RWPE2 (cell line): Measurements from ENCODE around the gene ZFP91.

Experiments
- ATAC-seq: fragments of 200-7000 bp; cut with Tn5 transposase; 3 replicates; pipeline ENCODE4 v1.9.1; 2021; ENCODE audit warnings: low read depth
- DNase-seq: peaks from one replicate; pipeline ENCODE4 v3.0.0-alpha.2; 2020; ENCODE audit warnings: low spot score
- H3K27ac ChIP-seq: fragments of 450-650 bp; 2 replicates; pipeline ENCODE4 v1.5.1; 2017; ENCODE audit warnings: mild to moderate bottlenecking; ENCODE audit not compliant: poor library complexity, severe bottlenecking
- H3K27me3 ChIP-seq: fragments of 250-450 bp; sonication (Bioruptor Pico); 2 replicates; pipeline ENCODE4 v1.5.1; 2021; ENCODE audit warnings: mild to moderate bottlenecking, moderate library complexity; ENCODE audit not compliant: insufficient read depth, poor library complexity, severe bottlenecking
- H3K36me3 ChIP-seq: fragments of 250-450 bp; sonication (Bioruptor Pico); 2 replicates; pipeline ENCODE4 v1.5.1; 2020; ENCODE audit warnings: low read depth, mild to moderate bottlenecking, moderate library complexity
- H3K4me1 ChIP-seq: fragments of 250-450 bp; sonication (Bioruptor Pico); 2 replicates; pipeline ENCODE4 v1.5.1; 2021; ENCODE audit warnings: mild to moderate bottlenecking, moderate library complexity; ENCODE audit not compliant: insufficient read depth, poor library complexity, severe bottlenecking
- H3K4me3 ChIP-seq: fragments of 250-450 bp; sonication (Bioruptor Pico); 2 replicates; pipeline ENCODE4 v1.5.1; 2021; ENCODE audit warnings: mild to moderate bottlenecking, moderate library complexity; ENCODE audit not compliant: severe bottlenecking
- H3K9me3 ChIP-seq: fragments of 250-450 bp; sonication (Bioruptor Pico); 2 replicates; pipeline ENCODE4 v1.5.1; 2021; ENCODE audit warnings: mild to moderate bottlenecking, moderate library complexity; ENCODE audit not compliant: severe bottlenecking
- TF ChIP-seq, protein P1 (sequence below): fragments of 450-650 bp; IDR thresholded peaks from one replicate; pipeline ENCODE4 v1.5.1; 2017; ENCODE audit warnings: mild to moderate bottlenecking, moderate library complexity; ENCODE audit not compliant: poor library complexity, severe bottlenecking

Gene ZFP91

DNA sequence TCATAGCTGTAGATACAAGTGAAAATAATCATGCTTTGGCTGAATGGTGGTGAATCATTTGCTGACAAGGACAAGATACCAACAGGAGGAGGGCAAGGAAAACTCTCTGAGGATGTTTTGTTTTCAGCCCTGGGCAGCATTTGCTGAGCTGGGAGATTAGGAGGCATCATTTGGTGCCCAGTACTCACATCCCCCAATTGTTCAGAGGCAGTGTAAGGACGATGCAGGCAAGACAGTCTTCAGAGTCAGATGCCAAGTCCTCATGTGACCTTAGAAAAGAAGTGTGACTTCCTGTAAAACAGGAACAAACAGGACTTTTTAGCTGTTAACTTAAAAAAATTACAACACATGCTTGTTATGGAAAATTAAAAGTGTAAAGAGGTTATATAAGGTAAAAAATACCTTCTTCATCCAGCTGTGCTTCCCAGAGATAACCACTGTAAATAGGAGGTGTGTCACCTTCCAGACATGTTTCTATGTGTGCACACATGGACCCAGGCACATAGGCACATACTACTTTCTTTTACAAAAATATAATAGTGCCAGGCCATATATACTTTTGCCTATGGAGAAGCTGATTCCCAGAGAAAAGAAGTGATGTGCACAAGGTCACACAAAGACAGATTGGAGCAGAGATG is 61.6 kb downstream of the ZFP91 start:
- Histone ChIP-seq H3K4me3 (no peak overlapping the region), H3K36me3 (no peaks in the 10 kb centered on the region), H3K9me3 (no peaks in the 10 kb centered on the region), H3K4me1 (no peaks in the 10 kb centered on the region), H3K27me3 (no peaks in the 10 kb centered on the region), H3K27ac (no peak overlapping the region)
- DNase-seq (no peak), ATAC-seq (no peak)
- TF ChIP-seq, protein P1, sequence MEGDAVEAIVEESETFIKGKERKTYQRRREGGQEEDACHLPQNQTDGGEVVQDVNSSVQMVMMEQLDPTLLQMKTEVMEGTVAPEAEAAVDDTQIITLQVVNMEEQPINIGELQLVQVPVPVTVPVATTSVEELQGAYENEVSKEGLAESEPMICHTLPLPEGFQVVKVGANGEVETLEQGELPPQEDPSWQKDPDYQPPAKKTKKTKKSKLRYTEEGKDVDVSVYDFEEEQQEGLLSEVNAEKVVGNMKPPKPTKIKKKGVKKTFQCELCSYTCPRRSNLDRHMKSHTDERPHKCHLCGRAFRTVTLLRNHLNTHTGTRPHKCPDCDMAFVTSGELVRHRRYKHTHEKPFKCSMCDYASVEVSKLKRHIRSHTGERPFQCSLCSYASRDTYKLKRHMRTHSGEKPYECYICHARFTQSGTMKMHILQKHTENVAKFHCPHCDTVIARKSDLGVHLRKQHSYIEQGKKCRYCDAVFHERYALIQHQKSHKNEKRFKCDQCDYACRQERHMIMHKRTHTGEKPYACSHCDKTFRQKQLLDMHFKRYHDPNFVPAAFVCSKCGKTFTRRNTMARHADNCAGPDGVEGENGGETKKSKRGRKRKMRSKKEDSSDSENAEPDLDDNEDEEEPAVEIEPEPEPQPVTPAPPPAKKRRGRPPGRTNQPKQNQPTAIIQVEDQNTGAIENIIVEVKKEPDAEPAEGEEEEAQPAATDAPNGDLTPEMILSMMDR: no peak

DNA sequence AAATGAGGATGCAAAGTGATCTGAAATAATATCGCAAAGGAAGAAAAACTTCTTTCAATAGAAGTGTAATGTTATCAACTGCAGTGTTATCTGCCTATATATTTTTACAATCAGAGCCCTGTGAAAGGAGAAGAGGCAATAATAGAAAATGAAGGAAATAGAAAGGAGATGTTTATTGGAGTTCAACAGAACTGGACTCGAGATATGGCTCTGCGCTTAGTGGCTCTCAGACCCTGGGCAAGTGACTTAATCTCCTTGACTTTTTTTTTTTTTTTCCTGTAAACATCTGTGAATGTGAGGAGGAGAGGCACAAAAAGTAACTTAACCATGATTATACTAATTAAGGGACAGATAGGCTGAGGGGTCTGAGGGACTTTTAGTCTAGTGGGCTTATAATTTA is 62.5 kb downstream of the ZFP91 start:
- no peak overlapping the region for H3K4me3 ChIP-seq
- H3K27me3 ChIP-seq: no peaks in the 10 kb centered on the region
- TF ChIP-seq, protein P1: no peak
- no peak for ATAC-seq
- no peaks in the 10 kb centered on the region for H3K4me1 ChIP-seq
- DNase-seq: no peak
- no peaks in the 10 kb centered on the region for H3K9me3 ChIP-seq
- no peak overlapping the region for H3K27ac ChIP-seq
- H3K36me3 ChIP-seq: no peaks in the 10 kb centered on the region

DNA sequence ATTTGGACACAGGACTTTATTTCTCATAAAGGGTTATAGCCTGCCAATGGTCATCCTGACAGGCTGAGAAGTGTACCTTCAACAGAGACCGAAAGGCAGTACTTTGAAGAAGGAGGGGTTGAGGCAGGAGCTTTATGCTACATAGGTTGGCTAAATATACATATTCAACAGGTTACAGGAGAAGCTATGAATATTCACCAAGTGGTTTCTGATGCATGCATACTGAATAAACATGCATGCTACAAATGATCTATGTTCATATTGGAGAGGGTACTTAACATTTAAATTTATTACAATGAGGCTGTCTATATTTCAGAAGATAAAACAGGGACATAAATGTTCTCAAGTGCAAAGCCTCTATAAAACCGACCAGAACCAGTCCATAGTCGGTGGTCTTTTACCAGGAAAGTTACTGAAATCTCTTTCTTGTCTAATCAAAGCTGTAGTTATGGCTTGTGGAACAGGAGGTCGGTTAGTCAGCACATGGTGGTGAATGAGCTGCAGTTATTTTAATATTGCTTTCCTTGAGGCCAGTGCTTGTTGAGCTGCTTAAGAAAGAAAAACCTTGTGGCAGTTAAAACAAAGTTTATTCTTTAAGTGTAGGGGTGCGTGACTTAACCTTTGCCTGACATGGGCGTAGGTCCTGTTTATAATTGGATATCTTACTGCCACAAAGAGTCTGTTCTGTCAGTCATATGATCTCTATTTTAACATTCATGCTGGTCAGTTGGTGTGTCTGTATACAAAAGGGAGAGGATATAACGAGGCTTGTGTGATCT is 63.1 kb downstream of the ZFP91 start:
- Histone ChIP-seq H3K9me3 (no peaks in the 10 kb centered on the region), H3K27ac (no peak overlapping the region), H3K27me3 (no peaks in the 10 kb centered on the region), H3K36me3 (no peaks in the 10 kb centered on the region), H3K4me3 (no peak overlapping the region), H3K4me1 (no peaks in the 10 kb centered on the region)
- TF ChIP-seq, protein P1: no peak
- DNase-seq (no peak), ATAC-seq (no peak)

DNA sequence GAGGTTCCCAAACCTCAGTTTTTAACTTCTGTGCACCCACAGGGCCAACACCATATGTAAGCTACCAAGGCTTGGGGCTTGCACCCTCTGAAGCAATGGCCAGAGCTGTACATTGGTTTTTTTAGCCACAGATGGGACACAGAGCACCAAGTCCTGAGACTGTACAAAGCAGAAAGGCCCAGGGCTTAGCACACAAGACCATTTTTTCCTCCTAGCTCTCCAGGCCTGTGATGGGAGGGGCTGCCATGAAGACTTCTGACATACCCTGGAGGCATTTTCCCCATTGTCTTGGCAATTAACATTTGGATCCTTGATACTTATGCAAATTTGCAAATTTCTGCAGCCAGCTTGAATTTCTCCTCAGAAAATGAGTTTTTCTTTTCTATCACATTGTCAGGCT is 67.0 kb downstream of the ZFP91 start:
- no peak for ATAC-seq
- H3K9me3 ChIP-seq: no peaks in the 10 kb centered on the region
- H3K4me1 ChIP-seq: no peaks in the 10 kb centered on the region
- H3K27ac ChIP-seq: no peak overlapping the region
- H3K36me3 ChIP-seq: no peaks in the 10 kb centered on the region
- H3K27me3 ChIP-seq: no peaks in the 10 kb centered on the region
- TF ChIP-seq, protein P1: no peak
- H3K4me3 ChIP-seq: no peak overlapping the region
- DNase-seq: no peak

DNA sequence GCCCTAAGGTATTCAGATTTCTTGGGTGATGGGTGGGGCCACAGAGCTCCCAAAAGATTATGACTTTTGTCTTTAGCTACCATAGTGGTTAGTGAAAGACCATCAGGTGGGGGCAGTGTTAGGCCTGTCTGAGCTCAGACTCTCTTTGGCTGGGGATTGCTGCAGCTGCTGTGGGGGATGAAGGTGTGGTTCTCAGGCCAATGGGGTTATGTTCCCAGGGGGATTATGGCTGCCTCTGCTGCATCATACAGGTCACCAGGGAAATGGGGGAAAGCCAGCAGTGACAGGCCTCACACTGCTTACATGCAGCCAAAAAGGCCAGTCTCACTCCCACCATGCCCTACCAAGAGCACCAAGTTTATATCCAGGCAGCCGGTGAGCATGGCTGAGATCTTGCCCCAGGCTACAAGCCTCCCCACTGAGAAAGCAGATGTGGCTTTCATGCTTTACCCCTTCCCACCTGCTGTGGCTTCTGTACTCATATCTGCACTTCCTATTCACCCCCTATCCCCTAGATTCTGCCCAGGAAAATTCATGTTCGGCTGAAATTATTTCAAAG is 68.4 kb downstream of the ZFP91 start:
- TF ChIP-seq, protein P1: no peak
- no peak for ATAC-seq
- Histone ChIP-seq H3K36me3 (no peaks in the 10 kb centered on the region), H3K27me3 (no peaks in the 10 kb centered on the region), H3K4me3 (no peak overlapping the region), H3K9me3 (no peaks in the 10 kb centered on the region), H3K4me1 (no peaks in the 10 kb centered on the region), H3K27ac (no peak overlapping the region)
- no peak for DNase-seq
